Testis (tissue), 2 donors: ENCODE measurements around the gene PIK3R4.

Experiments used
- POLR2A ChIP-seq: fragments of 450-650 bp; IDR thresholded peaks from one replicate; pipeline ENCODE4 v1.6.1; 2017; ENCODE audit warnings: antibody characterized with exemption, mild to moderate bottlenecking, moderate library complexity
- TF ChIP-seq, protein P1 (sequence below), 3 experiments: fragments of 450-650 bp in 2 of 3; fragments of 200-600 bp in 1 of 3; sonication (generic) in 1 of 3; IDR thresholded peaks; one replicate each; pipeline ENCODE4 v1.5.1; 2016 to 2019; ENCODE audit warnings: antibody characterized with exemption in 3 of 3, mild to moderate bottlenecking in 2 of 3, moderate library complexity in 1 of 3

- no peak for TF ChIP-seq POLR2A
- TF ChIP-seq, protein P1, sequence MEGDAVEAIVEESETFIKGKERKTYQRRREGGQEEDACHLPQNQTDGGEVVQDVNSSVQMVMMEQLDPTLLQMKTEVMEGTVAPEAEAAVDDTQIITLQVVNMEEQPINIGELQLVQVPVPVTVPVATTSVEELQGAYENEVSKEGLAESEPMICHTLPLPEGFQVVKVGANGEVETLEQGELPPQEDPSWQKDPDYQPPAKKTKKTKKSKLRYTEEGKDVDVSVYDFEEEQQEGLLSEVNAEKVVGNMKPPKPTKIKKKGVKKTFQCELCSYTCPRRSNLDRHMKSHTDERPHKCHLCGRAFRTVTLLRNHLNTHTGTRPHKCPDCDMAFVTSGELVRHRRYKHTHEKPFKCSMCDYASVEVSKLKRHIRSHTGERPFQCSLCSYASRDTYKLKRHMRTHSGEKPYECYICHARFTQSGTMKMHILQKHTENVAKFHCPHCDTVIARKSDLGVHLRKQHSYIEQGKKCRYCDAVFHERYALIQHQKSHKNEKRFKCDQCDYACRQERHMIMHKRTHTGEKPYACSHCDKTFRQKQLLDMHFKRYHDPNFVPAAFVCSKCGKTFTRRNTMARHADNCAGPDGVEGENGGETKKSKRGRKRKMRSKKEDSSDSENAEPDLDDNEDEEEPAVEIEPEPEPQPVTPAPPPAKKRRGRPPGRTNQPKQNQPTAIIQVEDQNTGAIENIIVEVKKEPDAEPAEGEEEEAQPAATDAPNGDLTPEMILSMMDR (IDR thresholded peaks at IDR 0.05): no peak
These were observed 12.2 kb upstream of the PIK3R4 start for GRCh38 chr3:130758624-130759369.
